HFFc6 (cell line): ENCODE data around the gene AGBL5. TPM values are rescaled to one million over a fixed set of nuclear protein-coding genes. Genes with fewer than 3 reads are reported as not detected.

Experiments used
- DNase-seq: peaks from one replicate; pipeline ENCODE4 v3.0.0-alpha.2; 2018
- H3K27ac Mint-ChIP-seq: 2 replicates; pipeline ENCODE4 v1.8.0; 2020; ENCODE audit warnings: mild to moderate bottlenecking, mixed read lengths
- H3K27me3 Mint-ChIP-seq: 2 replicates; pipeline ENCODE4 v1.8.0; 2021; ENCODE audit warnings: mild to moderate bottlenecking, moderate library complexity, mixed read lengths; ENCODE audit not compliant: insufficient read depth
- H3K36me3 Mint-ChIP-seq: 2 replicates; pipeline ENCODE4 v1.8.0; 2021; ENCODE audit warnings: low read depth, mixed read lengths
- H3K4me1 Mint-ChIP-seq: 2 replicates; pipeline ENCODE4 v1.8.0; 2020; ENCODE audit warnings: low read depth, mixed read lengths
- H3K4me3 Mint-ChIP-seq: 2 replicates; pipeline ENCODE4 v1.8.0; 2020; ENCODE audit warnings: mild to moderate bottlenecking, moderate library complexity, mixed read lengths
- H3K9me3 Mint-ChIP-seq: 2 replicates; pipeline ENCODE4 v1.8.0; 2020; ENCODE audit warnings: mild to moderate bottlenecking, mixed read lengths
- total RNA-seq, 6 experiments: library from RNA; stranded (reverse); fragmentation: NEBNext Ultra II Directional; extraction: Animal tissue kit (Norgen Biotek cat#: 25700); gene quantifications; 2 replicates in 1 of 6; 3 replicates in 5 of 6; pipeline ENCODE4 v1.2.3, GENCODE V29; 2021
- TF ChIP-seq, protein P1 (sequence below): fragments of 200-600 bp; sonication (generic); IDR thresholded peaks from 2 replicates; pipeline ENCODE4 v1.5.0; 2021; ENCODE audit warnings: antibody characterized with exemption, mild to moderate bottlenecking

The AGBL5 gene
- total RNA-seq, 6 experiments from 2014 or later: 23.5 to 31.4 (median 28.6) TPM

DNA sequence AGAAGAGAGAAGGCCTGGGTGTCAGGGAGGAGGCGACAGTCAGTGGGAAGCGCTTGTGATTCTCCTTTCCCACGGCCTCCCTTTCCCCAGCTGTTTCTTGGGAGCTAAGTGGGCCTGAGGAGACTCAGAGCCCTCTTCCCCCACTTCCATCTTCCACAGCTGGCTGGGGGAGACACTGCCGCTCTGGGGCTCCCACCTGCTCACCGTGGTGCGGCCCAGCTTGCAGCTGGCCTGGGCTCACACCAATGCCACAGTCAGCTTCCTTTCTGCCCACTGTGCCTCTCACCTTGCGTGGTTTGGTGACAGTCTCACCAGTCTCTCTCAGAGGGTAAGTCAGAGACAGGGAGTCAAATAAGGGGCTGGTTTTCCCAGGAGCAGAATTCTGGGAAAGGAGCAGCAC, 11.6 kb upstream of the AGBL5 start:
- peaks cover 2% of the 10 kb centered on the region for H3K27me3 Mint-ChIP-seq
- H3K27ac Mint-ChIP-seq: no peak overlapping the region
- DNase-seq: no peak
- H3K9me3 Mint-ChIP-seq: no peaks in the 10 kb centered on the region
- TF ChIP-seq, protein P1, sequence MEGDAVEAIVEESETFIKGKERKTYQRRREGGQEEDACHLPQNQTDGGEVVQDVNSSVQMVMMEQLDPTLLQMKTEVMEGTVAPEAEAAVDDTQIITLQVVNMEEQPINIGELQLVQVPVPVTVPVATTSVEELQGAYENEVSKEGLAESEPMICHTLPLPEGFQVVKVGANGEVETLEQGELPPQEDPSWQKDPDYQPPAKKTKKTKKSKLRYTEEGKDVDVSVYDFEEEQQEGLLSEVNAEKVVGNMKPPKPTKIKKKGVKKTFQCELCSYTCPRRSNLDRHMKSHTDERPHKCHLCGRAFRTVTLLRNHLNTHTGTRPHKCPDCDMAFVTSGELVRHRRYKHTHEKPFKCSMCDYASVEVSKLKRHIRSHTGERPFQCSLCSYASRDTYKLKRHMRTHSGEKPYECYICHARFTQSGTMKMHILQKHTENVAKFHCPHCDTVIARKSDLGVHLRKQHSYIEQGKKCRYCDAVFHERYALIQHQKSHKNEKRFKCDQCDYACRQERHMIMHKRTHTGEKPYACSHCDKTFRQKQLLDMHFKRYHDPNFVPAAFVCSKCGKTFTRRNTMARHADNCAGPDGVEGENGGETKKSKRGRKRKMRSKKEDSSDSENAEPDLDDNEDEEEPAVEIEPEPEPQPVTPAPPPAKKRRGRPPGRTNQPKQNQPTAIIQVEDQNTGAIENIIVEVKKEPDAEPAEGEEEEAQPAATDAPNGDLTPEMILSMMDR: no peak
- peaks cover 31% of the 10 kb centered on the region for H3K4me1 Mint-ChIP-seq
- no peak overlapping the region for H3K4me3 Mint-ChIP-seq
- H3K36me3 Mint-ChIP-seq: peaks cover 43% of the 10 kb centered on the region

DNA sequence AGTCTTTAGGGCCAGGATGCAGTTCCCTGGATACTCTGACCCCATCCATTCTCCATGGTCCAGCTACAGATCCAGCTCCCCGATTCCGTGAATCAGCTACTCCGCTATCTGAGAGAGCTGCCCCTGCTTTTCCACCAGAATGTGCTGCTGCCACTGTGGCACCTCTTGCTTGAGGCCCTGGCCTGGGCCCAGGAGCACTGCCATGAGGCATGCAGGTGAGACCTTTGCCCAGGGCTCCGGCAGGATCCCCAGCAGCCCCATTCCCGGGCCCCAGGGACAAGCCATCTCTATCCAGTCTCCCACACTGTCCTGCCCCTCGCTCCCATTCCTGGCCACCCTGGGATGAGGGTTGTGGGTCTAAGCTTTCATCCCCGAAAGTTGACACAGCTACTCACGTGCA, 11.2 kb upstream of the AGBL5 start:
- Mint-ChIP-seq H3K9me3 (no peaks in the 10 kb centered on the region), H3K36me3 (peaks cover 39% of the 10 kb centered on the region), H3K4me3 (no peak overlapping the region), H3K4me1 (peaks cover 27% of the 10 kb centered on the region), H3K27ac (no peak overlapping the region), H3K27me3 (peaks cover 2% of the 10 kb centered on the region)
- TF ChIP-seq, protein P1: no peak
- no peak for DNase-seq

DNA sequence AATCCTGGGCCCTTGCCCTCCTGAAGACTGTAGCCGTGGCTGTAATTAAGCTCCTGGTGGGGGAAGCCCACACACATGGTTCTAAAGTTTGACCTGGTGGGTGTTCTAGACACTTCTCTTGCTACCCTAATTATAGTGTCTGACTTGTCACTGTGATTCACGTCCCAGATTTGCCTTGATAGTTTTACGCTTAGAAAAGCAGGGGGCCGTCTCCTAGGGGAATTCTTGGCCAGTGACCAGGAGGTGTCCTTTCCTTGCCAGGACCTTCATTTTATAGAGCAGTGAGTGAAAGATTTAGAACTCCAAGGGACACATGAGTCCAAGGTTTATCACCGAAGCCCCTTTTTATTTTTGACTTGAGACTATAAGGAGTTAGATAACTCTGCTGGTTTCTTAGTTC, 9.7 kb upstream of the AGBL5 start:
- H3K4me3 Mint-ChIP-seq: no peak overlapping the region
- DNase-seq: peak; percentile 13

DNA sequence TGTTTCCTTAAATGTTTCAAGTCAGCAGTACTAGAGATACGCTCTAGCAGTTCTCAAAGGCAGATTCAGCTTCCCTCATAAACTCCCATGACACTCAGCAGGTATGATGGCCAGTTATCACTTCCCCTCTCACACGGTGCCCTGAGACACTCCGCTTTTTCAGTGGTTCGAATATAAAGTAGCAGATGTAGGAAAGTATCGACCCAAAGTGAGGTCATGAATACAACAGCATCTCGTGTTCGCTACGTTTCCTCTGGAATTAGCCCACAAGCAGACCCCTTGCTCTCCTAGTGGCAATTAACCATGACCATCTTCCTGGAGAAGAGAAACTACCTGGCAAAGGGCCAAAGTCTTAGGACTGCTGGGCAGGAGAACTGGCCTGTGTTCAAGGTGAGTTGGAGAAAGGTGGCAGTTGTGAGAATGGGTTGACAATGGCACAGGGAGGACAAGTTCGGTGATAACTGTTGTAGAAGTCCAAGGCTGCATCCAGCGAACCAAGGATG, 9.3 kb upstream of the AGBL5 start:
- Mint-ChIP-seq H3K4me1 (peaks cover 27% of the 10 kb centered on the region), H3K27me3 (no peaks in the 10 kb centered on the region; the same call in 1 of the 2 replicates), H3K9me3 (no peaks in the 10 kb centered on the region), H3K4me3 (no peak overlapping the region), H3K36me3 (peaks cover 25% of the 10 kb centered on the region), H3K27ac (peak overlapping the region; percentile 36; the same call in 1 of the 2 replicates)
- DNase-seq: no peak
- TF ChIP-seq, protein P1: no peak

More for the DNA sequence above, 9.7 kb upstream of the AGBL5 start:
- Mint-ChIP-seq H3K4me1 (peaks cover 27% of the 10 kb centered on the region), H3K27ac (peak overlapping the region; percentile 36; the same call in 1 of the 2 replicates), H3K27me3 (peaks cover under 1% of the 10 kb centered on the region), H3K36me3 (peaks cover 28% of the 10 kb centered on the region), H3K9me3 (no peaks in the 10 kb centered on the region)
- TF ChIP-seq, protein P1: no peak

DNA sequence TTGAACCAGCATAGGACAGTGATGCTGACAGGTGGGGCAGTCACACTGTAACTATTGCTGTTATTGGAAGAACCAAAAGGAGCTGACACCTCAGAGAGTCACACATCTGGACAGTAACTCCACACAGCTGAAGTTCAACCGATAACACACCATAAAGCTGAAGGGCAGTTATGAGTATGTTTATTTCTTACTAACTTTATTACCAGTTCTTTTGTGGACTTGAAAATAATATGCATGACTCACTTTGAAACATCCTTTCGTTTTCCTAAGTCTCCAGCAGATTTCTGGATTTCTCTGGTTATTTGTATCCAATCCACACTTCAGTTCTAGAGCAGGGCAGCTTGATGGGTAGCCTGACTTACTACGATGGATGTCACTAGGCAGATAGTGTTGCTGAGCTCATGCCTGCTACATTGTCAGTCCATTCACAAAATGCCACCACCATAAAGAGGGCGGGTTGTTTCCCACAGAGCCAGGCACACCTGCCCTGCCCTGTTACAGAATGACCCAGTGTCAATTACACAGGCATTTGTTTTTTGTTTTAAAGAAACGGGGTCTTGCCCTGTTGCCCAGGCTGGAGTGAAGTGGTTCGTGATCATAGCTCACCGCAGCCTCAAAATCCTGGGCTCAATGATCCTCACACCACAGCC, 8.4 kb upstream of the AGBL5 start:
- Mint-ChIP-seq H3K36me3 (peaks cover 30% of the 10 kb centered on the region), H3K9me3 (no peaks in the 10 kb centered on the region), H3K4me3 (no peak overlapping the region), H3K27me3 (no peaks in the 10 kb centered on the region; the same call in 1 of the 2 replicates), H3K4me1 (peaks cover 27% of the 10 kb centered on the region), H3K27ac (peak overlapping the region; percentile 36)
- peak; percentile 28 for DNase-seq
- TF ChIP-seq, protein P1: no peak
